ENCODE data around the gene EVI2A.

EVI2A gene

GRCh38 chr17:31272803-31273202, 48.6 kb downstream of the EVI2A start:
- H3K4me1 ChIP-seq (ENCODE audit: control insufficient read depth, insufficient read depth, low read length): peaks cover 66% of the 10 kb centered on the region
- H3K36me3 ChIP-seq (ENCODE audit: control insufficient read depth, insufficient read depth, low read length, severe bottlenecking): peaks cover 10% of the 10 kb centered on the region
- no peaks in the 10 kb centered on the region for H3K9me3 ChIP-seq (ENCODE audit: control insufficient read depth, low read length)
- no peaks in the 10 kb centered on the region for H3K27me3 ChIP-seq (replicated peaks; ENCODE audit: control insufficient read depth, insufficient read depth, low read length)
- no peak for DNase-seq (ENCODE audit: low read depth)
- no peak overlapping the region for H3K4me3 ChIP-seq (ENCODE audit: low read length)
- H3K9ac ChIP-seq (ENCODE audit: low read length): no peak overlapping the region

- H3K9me3 ChIP-seq (ENCODE audit: control insufficient read depth, low read length): no peaks in the 10 kb centered on the region
- peaks cover 71% of the 10 kb centered on the region for H3K4me1 ChIP-seq (ENCODE audit: control insufficient read depth, insufficient read depth, low read length)
- no peak overlapping the region for H3K4me3 ChIP-seq (ENCODE audit: low read length)
- H3K9ac ChIP-seq (ENCODE audit: low read length): no peak overlapping the region
- peaks cover 4% of the 10 kb centered on the region for H3K36me3 ChIP-seq (ENCODE audit: control insufficient read depth, insufficient read depth, low read length, severe bottlenecking)
- DNase-seq (ENCODE audit: low read depth): no peak
- H3K27me3 ChIP-seq (replicated peaks; ENCODE audit: control insufficient read depth, insufficient read depth, low read length): no peaks in the 10 kb centered on the region
Measured at GRCh38 chr17:31272236-31272635, 49.2 kb downstream of the EVI2A start.

GRCh38 chr17:31269578-31269983, 51.8 kb downstream of the EVI2A start:
- H3K4me3 ChIP-seq (ENCODE audit: low read length): peak overlapping the region; percentile 59
- H3K4me1 ChIP-seq (ENCODE audit: control insufficient read depth, insufficient read depth, low read length): peaks cover 63% of the 10 kb centered on the region
- DNase-seq (ENCODE audit: low read depth): peak; percentile 86
- H3K27me3 ChIP-seq (replicated peaks; ENCODE audit: control insufficient read depth, insufficient read depth, low read length): no peaks in the 10 kb centered on the region
- peaks cover 10% of the 10 kb centered on the region for H3K36me3 ChIP-seq (ENCODE audit: control insufficient read depth, insufficient read depth, low read length, severe bottlenecking)
- H3K9ac ChIP-seq (ENCODE audit: low read length): peak overlapping the region; percentile 71
- H3K9me3 ChIP-seq (ENCODE audit: control insufficient read depth, low read length): no peaks in the 10 kb centered on the region

- H3K4me3 ChIP-seq (ENCODE audit: low read length): peak overlapping the region; percentile 12
- H3K4me1 ChIP-seq (ENCODE audit: control insufficient read depth, insufficient read depth, low read length): peaks cover 59% of the 10 kb centered on the region
- H3K9ac ChIP-seq (ENCODE audit: low read length): peak overlapping the region; percentile 69
- no peaks in the 10 kb centered on the region for H3K27me3 ChIP-seq (replicated peaks; ENCODE audit: control insufficient read depth, insufficient read depth, low read length)
- no peaks in the 10 kb centered on the region for H3K9me3 ChIP-seq (ENCODE audit: control insufficient read depth, low read length)
- peaks cover 10% of the 10 kb centered on the region for H3K36me3 ChIP-seq (ENCODE audit: control insufficient read depth, insufficient read depth, low read length, severe bottlenecking)
- peak; percentile 51 for DNase-seq (ENCODE audit: low read depth)
Measured at GRCh38 chr17:31269036-31269577, 52.3 kb downstream of the EVI2A start.
